Activated T-cell treated with anti-CD3 and anti-CD28 coated beads for 1 hour (primary cell): ENCODE measurements around the gene COMP.
"Not testable (repeated sequence)": the region's sequence is repeated elsewhere in the genome, so short reads cannot be mapped to it uniquely, and the experiment has no call there.

Source experiments
- DNase-seq: peaks from one replicate; pipeline ENCODE4 v3.0.0-alpha.2; 2020; ENCODE audit warnings: low read depth

Gene COMP

DNA sequence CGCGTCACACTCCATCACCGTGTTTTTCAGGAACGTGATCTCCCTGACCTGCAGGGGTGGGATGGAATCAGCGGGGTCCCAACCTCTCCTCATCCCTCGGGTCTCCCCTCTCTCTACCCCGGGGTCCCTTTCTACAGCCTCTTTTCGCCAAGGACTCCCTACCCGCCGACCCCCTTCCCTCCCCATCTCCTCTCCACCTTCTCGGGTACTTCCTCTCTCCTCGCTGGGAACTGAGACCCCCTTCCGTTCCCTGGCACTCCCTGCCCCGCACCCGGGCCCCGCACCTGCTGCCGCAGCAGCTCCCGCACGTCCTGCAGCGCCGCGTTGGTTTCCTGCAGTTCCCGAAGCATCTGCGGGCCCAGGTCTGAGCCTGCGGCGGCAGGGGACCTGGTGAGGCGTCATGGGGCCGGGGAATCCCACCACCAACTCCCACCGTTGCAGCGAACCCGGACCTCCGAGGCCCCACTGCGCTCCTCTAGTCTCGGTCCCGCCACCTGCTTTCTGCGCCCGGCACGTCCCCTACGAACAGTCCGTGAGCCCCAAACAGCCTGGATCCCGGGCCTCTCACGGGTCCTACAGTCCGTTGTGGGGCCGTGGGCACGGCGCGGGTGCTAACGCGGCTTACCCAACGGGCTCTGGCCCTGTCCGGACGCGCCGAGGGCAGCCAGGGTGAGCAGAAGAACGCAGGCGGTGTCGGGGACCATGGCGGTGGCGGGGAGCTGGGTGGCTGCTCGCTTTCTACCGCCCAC, at the start of gene COMP:
Gene COMP (minus strand): TSS at position 740 of the 749 bp plus-strand sequence. CDS start 36 bp downstream, at position 704.
- no peak for DNase-seq

DNA sequence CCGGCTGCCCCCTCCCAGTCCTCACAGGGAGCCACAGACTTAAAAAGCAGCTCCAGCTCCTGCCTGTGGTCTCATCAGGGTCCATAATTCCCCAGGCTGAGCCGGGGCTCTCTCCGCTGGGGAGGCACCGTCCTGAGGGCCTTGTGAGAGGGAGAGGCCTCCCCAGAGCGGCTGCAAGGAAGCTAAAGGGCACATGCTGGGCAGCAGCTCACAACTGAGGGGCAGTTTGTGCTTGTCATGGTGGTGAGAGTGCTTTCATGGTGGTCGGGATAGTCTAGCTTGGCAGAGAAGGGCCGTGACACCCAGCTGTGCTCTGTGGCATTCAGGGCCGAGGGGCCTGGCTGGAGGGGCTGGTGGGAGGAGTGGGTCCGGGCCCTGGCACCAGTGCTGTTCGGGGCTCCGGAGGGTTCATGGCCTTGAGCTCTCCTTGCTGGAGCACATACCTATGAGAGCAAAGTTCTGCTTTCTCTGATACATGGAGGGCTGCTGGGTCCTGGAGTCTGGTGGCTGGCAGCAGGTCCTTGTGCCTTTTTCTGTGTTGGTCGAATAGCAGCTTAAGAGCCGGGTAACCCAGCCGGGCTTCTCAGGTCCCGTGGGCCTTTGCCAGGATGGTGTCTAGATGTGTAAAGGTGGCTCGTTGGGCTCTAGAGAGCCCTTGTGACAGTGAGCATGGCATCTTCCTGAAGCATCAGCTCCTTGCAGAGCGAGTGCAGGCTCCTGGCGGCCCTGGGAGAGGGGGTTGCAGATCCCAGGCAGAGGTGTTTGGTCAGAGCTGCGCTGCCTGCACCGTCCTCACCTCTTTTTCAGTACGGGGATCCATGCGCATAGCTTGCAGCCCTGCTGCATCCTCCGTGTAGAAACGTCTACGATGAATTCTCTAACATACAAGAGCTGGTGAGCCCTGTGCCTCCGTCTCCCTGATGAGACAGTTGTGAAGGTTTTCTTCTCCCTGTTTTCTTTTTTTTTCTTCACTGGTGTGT, 49.5 kb upstream of the COMP start:
- DNase-seq = no peak

DNA sequence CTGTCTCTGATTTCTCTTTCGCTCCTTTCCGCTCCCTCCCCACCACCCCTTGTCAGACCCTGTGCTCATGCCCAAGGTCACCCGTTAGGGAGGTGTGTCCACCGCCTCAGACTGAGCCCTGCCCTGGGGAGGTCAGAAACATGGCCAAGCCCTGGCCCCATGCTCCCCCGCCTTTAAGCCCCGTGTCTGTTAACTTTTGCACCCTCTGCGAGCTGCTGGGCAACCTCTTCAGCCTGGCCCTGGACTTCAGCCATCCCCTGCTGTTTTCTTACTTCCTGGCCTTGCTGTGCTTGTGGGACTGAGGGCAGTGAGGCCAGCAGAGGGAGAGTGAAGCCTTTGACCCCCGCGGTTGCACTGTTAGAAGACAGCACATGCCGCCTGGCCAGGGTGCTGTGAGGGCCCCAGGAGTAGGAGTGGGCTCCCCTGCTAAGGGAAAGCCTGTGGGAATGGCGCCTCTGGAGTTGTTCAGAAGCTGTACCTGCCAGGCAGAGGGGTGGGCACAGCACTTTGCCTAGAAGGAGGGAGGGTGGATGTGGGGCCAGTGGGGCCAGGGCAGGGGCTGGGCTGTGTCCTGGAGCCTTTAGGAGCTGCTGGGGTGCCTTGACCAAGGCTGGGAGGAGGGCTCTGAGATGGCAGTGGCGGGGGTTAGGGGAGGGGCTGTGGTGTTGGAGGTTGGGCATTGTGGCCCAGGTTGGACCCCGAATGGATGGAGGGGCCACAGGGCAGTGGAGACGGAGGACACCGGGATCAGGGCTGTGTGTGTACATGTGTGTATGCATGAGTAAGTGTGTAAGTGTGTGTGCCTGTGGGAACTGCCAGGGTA, 48.6 kb upstream of the COMP start:
- no peak for DNase-seq

DNA sequence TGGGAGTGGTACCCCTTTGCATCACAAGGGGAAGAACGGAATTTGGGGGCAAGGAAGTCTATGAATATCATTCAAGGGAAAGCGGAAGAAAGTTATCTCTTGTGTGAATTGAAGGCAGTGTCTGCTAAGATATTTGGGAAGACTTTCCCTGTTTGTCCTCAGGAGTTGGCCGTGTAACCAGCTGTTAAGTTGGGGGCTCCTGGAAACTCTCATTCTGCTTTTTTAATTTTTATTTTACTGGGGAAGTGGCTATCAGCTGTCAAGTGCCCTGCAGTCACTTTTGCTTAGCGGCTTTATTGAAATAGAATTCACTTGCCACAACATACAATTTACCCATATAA, 43.5 kb upstream of the COMP start:
- no peak for DNase-seq

DNA sequence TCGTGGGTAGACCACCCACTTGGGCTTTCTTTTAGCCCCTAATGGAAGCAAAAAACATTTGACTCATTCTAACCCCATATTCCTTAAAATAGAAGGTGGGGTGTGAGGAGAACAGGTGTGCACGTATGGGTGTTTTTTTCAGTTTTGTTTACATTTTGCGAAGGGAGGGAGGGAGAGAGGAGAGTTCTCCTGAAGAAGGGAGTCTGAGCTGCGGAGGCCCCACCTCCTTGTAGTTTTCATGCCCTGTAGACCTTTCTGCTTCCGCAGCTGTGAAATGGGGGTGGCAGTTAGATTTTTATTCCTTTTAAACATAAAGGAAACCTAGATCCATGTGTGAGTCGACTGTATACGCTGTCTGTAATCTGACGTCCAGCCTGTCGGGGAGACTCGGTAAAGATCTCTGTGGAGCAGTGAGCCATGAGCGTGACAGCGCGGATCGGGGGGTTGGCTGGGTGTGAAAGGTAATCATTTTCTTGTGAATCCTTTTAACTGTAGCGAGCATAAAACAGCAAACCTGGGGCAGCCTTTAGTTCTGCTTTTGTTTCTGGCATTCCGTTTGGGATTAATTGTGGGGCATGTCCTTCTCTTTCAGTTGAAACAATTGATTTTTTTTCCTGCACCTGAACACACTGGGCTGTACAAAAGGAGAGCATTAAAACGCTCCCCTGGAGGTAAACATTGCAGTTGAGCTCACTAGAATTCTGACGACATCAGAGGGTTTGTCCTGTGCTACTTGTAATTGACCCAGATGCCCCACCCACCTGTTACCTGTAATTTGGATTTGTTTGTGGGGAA, 42.9 kb upstream of the COMP start:
- no peak for DNase-seq

DNA sequence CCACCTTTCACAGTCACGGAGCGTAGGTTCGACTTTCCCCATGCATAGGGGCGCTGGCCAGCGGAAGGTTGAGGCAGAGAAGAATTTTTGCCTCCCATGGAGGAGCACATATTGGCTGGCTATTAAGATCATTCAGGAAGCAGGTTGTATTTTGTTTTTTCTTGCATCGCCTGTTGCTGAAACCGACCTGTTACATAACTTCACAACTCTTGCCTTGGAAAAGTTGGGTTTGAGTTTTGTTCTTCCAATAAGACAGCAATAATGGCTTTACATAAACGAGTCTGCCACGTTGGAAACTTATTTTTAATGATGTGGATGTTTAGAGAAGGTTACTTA, 42.0 kb upstream of the COMP start:
- DNase-seq = no peak

DNA sequence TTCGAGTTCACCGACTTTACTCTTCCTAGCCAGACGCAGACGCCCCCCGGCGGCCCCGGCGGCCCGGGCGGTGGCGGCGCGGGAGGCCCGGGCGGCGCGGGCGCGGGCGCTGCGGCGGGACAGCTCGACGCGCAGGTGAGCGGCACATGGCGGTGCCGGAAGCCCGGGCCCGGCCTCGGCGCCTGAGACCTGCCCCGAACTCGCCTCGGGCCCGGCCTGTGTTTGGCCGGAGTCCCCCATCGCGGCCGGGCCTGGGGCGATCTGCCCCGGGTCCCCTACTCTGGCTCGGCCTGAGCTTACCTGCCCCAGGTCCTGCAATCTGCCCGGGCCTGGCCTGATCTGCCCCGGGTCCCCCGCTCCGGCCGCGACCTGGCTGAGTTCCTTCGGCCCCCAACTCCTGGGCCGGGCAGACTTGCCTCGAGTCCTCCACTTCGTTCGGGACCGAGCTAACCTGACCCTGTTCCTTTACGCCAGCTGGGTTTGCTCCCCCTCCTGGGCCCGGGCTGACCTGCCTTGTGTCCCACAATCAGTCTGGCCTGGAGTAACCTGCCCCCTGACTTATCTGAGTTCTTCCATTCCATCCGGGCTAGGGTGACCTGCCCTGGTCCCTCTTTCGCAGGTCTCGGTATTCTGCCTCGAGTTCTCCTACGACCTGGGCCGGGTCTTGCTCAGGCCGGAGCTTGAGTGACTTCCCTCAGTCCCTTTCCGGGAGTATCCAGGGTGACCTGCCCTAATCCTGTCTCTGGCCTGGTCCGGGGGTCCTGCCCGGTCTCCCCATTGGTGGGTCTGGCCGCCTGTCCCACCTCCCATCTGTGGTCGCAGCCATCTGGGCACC, 41.4 kb upstream of the COMP start:
- no peak for DNase-seq

DNA sequence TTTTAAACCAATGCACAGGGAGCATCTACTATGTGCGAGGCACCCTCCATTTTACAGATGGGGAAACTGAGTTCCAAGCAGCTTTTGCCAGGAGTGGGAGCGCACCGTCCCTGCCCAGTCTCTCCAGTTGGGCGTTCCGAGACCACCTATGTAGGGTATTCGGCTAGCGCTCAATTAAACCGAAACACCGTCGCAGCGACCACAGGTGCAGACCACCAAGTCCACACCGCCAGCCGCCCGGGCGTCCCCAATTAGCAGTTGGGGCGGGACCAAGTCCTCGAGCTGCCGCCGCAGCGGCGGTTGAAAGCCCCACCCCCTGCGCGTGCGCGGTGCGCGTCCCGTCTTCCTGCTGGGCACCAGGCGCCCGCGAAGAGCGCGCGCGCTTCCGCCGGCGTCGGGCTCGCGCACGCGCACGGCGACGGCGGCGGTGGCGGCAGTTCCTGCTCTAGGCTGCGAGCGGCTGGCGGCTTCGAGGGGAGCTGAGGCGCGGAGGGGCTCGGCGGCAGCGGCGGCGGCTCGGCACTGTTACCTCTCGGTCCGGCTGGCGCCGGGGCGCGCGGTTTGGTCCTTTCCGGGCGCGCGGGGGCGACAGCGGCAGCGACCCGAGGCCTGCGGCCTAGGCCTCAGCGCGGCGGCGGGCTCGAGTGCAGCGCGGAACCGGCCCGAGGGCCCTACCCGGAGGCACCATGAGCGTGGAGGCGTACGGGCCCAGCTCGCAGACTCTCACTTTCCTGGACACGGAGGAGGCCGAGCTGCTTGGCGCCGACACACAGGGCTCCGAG, 40.6 kb upstream of the COMP start, which contains the start of gene UPF1:
Gene UPF1 (plus strand): TSS at position 436 of the 782 bp plus-strand sequence. CDS start 251 bp downstream, at position 687.
- peak; percentile 96 for DNase-seq

DNA sequence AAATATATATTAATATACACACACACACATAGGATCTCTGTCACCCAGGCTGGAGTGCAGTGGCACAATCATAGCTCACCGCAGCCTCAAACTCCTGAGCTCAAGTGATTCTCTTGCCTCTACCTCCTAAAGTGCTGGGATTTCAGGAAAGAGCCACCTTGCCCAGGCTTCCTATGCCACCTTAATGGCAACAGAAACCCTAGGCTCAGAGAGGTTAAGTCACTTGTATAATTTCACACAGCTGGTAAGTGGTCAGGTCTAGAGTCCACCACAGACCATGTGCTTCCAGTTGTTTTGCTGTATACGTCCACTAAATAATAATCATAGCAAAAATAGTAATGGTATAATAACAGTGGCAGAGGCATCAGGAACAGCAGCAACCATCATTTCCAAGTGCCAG, 39.4 kb upstream of the COMP start:
- DNase-seq = no peak

DNA sequence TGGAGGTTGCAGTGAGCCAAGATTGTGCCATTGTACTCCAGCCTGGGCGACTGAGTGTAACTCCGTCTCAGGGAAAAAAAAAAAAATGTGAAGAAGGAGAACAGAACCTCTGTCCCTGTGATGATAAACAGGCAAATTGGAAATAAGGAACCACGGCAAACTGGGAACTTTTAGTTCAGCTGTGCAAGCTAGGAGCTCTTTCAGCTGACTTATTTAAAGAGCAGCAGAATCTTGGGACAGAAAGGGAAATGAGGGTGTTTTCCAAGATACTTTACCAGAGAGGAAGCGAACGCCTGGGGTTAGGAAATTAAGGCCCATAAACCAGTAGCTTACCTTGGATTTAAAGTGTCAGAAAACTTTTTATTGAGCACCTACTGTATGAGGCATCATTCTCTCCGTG, 37.7 kb upstream of the COMP start:
- no peak for DNase-seq

DNA sequence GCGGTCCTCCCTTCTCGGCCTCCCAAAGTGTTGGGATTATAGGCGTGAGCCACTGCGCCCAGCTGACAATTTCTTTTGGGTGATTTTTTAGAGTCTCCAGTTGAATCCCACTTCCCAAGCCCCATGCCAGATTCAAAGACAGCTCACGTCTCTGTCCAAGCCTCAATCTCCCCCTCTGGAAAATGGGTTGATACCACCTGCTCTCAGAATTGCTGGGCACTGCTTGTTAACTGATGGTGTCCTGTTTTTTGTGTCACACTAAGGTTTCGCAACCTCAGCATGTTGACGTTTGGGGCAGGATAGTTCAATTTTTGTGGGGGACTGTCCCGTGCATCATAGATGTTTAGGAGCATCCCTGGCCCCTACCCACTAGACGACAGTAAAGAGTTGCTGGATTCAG, 26.5 kb upstream of the COMP start:
- no peak for DNase-seq

DNA sequence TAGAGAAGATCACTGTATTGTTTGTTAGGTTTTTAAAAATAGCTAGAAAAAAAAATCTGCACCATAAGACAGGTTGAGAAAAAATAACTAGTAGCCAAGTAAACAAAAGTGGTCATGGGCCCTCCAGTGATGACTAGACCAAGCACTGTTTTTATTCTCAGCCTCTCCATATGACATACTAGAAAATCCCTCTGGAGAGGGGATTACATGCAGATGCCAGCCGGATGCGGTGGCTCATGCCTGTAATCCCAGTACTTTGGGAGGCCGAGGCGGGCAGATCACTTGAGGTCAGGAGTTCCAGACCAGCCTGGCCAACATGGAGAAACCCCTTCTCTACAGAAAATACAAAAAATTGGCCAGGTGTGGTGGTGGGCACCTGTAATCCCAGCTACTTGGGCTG, 25.5 kb upstream of the COMP start:
- DNase-seq = not testable (repeated sequence)

DNA sequence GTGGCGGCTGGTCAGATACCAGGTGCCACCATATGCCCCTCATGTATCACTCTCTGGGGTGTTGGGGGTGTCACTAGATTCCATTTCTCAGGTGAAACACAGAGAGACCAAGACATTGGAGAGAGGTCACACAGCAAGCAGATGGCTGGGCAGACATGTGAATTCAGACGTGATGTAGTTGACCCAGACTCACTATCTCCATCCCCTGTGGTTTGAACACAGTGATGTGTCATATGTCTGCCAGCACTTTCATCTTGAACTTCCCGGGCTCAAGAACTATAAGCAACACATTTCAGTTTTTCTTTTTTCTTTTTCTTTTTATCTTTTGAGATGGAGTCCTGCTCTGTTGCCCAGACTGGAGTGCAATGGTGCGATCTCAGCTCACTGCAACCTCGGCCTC, 24.6 kb upstream of the COMP start:
- DNase-seq = no peak

DNA sequence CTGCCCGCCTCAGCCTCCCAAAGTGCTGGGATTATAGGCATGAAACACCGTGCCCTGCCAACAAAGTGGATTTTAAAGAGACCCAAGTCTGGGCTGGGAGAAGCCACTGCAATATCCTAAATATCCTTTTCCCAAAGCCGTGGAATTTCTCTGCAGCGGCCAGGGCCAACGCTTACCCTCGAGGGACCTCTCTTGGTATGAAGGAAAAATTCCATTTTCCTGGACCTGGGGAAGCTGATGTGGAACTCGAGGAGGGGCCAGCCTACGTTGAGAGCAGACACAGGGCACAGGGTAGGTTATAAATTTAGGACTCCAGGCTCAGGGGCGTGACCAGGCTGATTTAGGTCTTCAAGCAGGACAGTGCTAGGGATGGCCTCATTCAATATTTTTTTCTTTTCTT, 23.0 kb upstream of the COMP start:
- no peak for DNase-seq

DNA sequence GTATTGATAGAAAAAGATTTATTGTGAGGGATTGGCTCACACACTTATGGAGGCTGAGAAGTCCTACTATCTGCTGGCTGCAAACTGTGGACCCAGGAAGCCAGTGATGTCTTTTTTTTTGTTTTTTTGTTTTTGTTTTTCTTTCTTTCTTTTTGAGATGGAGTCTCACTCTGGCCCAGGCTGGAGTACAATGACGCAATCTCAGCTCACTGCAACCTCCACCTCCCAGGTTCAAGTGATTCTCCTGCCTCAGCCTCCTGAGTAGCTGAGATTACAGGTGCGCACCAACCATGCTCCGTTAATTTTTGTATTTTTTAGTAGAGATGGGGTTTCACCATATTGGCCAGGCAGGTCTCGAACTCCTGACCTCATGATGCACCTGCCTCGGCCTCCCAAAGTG, 20.5 kb upstream of the COMP start:
- not testable (repeated sequence) for DNase-seq

DNA sequence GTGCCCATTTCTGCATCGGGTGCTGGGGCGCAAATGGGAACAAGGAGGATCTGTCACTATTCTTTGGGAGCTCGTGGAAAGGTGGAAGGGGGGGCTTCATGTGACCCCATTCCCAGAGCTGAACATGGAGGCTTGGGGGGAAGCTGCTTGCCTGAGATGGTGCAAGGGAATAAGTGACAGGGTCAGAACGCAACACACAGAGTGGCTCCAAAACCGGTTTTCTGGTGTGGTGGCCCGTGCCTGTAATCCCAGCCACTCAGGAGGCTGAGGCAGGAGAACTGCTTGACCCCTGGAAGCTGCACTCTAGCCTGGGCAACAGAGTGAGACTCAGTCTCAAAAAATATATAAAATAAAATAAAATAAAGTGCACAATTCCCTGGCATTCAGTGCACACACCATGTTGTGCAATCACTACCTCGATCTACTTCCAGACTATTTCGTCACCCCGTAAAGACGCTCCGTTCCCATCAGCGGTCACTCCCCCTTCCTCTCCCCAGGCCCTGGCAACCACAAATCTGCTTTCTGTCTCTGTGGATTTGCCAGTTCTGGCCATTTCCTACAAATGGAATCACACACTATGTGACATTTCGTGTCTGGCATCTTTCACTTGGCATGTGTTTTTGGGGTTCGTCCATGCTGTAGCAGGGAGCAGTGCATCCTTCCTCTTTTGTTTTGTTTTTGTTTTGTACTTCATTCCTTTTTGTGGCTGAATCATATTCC, 18.2 kb upstream of the COMP start:
- no peak for DNase-seq

DNA sequence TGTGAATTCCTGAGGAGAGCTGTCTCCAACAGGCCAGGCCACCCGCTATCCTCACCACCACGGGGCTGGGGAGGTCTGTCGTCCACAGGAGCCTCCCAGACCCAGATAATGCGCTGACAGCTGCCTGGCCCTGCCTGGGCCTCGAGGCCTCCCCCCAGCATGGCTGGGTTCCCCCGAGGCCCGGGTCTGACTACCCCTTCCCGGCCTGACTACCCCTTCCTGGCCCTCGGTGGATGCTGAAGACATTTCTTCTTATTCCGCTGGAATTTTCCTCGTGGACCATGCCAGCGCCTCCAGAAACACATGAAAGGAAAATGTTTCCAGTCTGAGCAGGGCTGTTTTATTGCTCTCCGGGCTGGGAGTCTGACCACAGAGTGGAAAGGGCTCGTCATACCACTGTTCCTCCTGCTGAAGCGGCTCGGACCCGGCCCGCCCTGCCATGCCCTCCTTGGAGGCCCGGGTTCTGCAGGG, 16.8 kb upstream of the COMP start:
- no peak for DNase-seq

DNA sequence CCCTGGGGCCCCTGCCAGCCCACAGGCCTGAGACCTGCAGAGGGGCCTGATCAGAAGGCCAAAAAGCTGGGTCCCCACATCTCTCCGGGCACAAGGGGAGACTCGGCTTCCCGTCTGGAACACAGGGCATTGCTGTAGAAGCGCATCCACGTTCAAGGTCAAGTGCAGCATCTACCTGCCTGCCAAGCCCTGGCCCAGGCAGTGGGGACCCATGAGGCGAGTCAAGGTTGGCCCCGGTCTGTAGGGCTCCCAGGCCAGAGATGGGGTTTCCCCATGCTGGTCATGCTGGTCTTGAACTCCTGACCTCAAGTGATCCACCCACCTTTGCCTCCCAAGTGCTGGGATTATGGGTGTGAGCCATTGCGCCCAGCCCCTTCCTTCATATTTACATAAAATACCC, 13.5 kb upstream of the COMP start:
- DNase-seq = no peak

DNA sequence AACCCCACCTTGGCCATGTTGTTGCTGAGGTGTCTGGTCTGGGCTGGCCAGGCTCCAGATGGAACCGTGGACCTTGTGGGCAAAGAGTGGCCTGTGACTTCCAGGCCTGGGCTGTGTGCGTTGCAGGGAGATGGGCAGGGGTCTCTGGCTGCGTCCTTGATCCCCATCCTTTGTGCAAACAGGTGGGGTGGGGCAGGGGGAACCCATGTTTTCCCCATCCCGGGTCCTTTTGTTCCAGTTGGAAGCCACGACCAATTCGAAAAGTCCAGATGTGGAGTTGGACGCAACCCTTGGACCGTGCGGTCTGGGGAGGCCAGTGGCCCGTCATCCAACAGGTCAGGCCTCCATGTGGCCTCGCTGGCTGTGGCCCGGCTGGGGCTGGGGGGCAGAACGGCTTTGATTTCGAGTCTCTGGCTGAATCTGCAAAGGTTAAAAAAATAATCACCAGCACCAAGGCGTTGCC, 13.1 kb upstream of the COMP start:
- no peak for DNase-seq
